NCI-H1930 (cell line): ENCODE data around the gene FAN1.

ENCODE experiments used
- DNase-seq, 2 experiments: peaks; one replicate each; lab custom pipeline; 2025; lab: John Stamatoyannopoulos, UW

The FAN1 gene

GRCh38 chr15:30921106-30921505 is 17.4 kb downstream of the FAN1 start:
- DNase-seq = no peak

- no peak for DNase-seq
Observed at GRCh38 chr15:30921781-30922479, 18.2 kb downstream of the FAN1 start.

- no peak for DNase-seq
Observed at GRCh38 chr15:30922480-30923311, 19.0 kb downstream of the FAN1 start.

GRCh38 chr15:30923429-30923828 is 19.7 kb downstream of the FAN1 start:
- no peak for DNase-seq

- no peak for DNase-seq
Observed at GRCh38 chr15:30924353-30924752, 20.6 kb downstream of the FAN1 start.

GRCh38 chr15:30925686-30926085 is 22.0 kb downstream of the FAN1 start:
- DNase-seq = no peak

GRCh38 chr15:30926161-30926560 is 22.4 kb downstream of the FAN1 start:
- no peak for DNase-seq

GRCh38 chr15:30927148-30927761 is 23.5 kb downstream of the FAN1 start:
- DNase-seq = no peak

GRCh38 chr15:30928076-30928475 is 24.4 kb downstream of the FAN1 start:
- no peak for DNase-seq

- no peak for DNase-seq
Observed at GRCh38 chr15:30929064-30929669, 25.5 kb downstream of the FAN1 start.

- DNase-seq = no peak
Observed at GRCh38 chr15:30929982-30930381, 26.3 kb downstream of the FAN1 start.

GRCh38 chr15:30930422-30930821 is 26.7 kb downstream of the FAN1 start:
- DNase-seq = no peak

- no peak for DNase-seq
Observed at GRCh38 chr15:30933293-30933692, 29.6 kb downstream of the FAN1 start.

GRCh38 chr15:30939161-30939560 is 35.4 kb downstream of the FAN1 start:
- no peak for DNase-seq

GRCh38 chr15:30940359-30940758 is 36.6 kb downstream of the FAN1 start:
- DNase-seq = no peak

GRCh38 chr15:30941520-30941919 is 37.8 kb downstream of the FAN1 start:
- DNase-seq = no peak

GRCh38 chr15:30943654-30944335 is 40.1 kb downstream of the FAN1 start:
- DNase-seq = no peak

- no peak for DNase-seq
Observed at GRCh38 chr15:30953183-30953582, 49.5 kb downstream of the FAN1 start.

GRCh38 chr15:30953731-30954378 is 50.1 kb downstream of the FAN1 start:
- DNase-seq = no peak

- DNase-seq = no peak
Observed at GRCh38 chr15:30954674-30955073, 51.0 kb downstream of the FAN1 start.
